Kidney (tissue), 14 donors: ENCODE measurements around the gene PRRC2C. TPM values are rescaled to one million over a fixed set of nuclear protein-coding genes. Genes with fewer than 3 reads are reported as not detected.
"Not testable (repeated sequence)": the region's sequence is repeated elsewhere in the genome, so short reads cannot be mapped to it uniquely, and the experiment has no call there.

Experiments used
- DNase-seq, 5 donors: peaks; one replicate each; pipeline ENCODE4 v3.0.0-alpha.2; 2013 to 2020
- FAIRE-seq: peaks from 2 replicates; lab custom pipeline; 2012; peaks lifted over from hg19 to GRCh38; lab: Jason Lieb, UNC
- H3K27ac ChIP-seq, 2 donors: one replicate each; pipeline ENCODE4 v1.7.0; 2013; ENCODE audit warnings: low read depth in 2 of 2, low read length in 2 of 2, inconsistent platforms in 1 of 2
- H3K27me3 ChIP-seq: one replicate; pipeline ENCODE4 v1.7.1; 2013; ENCODE audit warnings: low read length, inconsistent platforms; ENCODE audit not compliant: control insufficient read depth, insufficient read depth
- H3K36me3 ChIP-seq, 3 donors: one replicate each; pipeline versions ENCODE4 v1.7.0 to v1.7.1; 2013; ENCODE audit warnings: low read length in 3 of 3, control low read depth in 1 of 3, inconsistent platforms in 1 of 3; ENCODE audit not compliant: insufficient read depth in 3 of 3, control insufficient read depth in 2 of 3
- H3K4me1 ChIP-seq, 3 donors: one replicate each; pipeline versions ENCODE4 v1.7.0 to v1.7.1; 2013; ENCODE audit warnings: low read length in 3 of 3, inconsistent platforms in 1 of 3, low read depth in 1 of 3; ENCODE audit not compliant: control insufficient read depth in 2 of 3, insufficient read depth in 2 of 3
- H3K4me3 ChIP-seq, 3 donors: one replicate each; pipeline versions ENCODE4 v1.7.0 to v1.8.1; 2013; ENCODE audit warnings: low read length in 3 of 3, control low read depth in 1 of 3, inconsistent platforms in 1 of 3
- H3K9ac ChIP-seq, 3 donors: one replicate each; pipeline versions ENCODE4 v1.7.0 to v1.7.1; 2013; ENCODE audit warnings: low read length in 3 of 3, control low read depth in 1 of 3, inconsistent platforms in 1 of 3
- H3K9me3 ChIP-seq, 3 donors: one replicate each; pipeline versions ENCODE4 v1.7.0 to v1.7.1; 2013; ENCODE audit warnings: low read length in 3 of 3, control low read depth in 1 of 3, inconsistent platforms in 1 of 3; ENCODE audit not compliant: control insufficient read depth in 2 of 3, insufficient read depth in 1 of 3
- intact Hi-C: fragments of 100-400 bp; cut with DNase I; formaldehyde crosslinking; loops from one replicate; pipeline ENCODE4 v1.11.1; 2022
- polyA plus RNA-seq: library from polyadenylated mRNA; stranded (reverse); fragments of 350-450 nt; fragmentation: Illumina TruSeq; extraction: RNeasy Lipid Tissue Mini Kit (QIAGEN cat#74804); gene quantifications from one replicate; pipeline ENCODE4 v1.2.3, GENCODE V29; 2014; ENCODE audit warnings: low read depth, low replicate concordance; ENCODE audit not compliant: insufficient read depth
- total RNA-seq: library from RNA; stranded (reverse); fragmentation: NEBNext Ultra II Directional; extraction: Animal tissue kit (Norgen Biotek cat#: 25700); gene quantifications from one replicate; pipeline ENCODE4 v1.2.1, GENCODE V29; 2021
- TF ChIP-seq, protein P1 (sequence below): IDR thresholded peaks from 3 replicates; pipeline ENCODE4 v1.5.1; 2012; ENCODE audit warnings: mild to moderate bottlenecking, moderate library complexity, borderline replicate concordance; ENCODE audit not compliant: insufficient read depth; ENCODE audit errors: extremely low read depth
- donor health status: control.
- donor health status: control.
- donor health status: control.
- donor health status: control.
- donor health status: control.
- donor health status: DM: yes; HTN: yes; CAD: no.
- donor health status: Normal renal cell carcinoma (clear cell type).

Gene PRRC2C
- total and polyA plus RNA-seq, 2 donors from 2014 or later, result 28.1 to 152 TPM

DNA sequence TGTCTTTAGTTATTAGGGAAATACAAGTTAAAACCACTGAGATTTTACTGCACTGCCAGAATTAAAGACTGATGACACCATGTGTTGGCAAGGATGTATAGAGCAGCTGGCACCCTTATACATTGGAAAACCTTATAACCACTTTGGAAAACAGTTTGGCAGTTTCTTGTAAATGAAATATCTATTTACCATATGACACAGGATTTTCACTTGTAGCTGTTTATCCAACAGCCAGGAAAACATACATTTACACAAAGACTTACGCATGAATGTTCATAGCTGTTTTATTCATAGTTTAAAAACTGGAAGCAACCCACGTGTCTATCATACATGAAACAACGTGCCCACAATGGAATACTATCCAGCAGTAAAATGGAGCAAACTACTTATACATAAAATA is 45.3 kb downstream of the PRRC2C start:
- Histone ChIP-seq H3K9ac (no peak overlapping the region), H3K27me3 (no peaks in the 10 kb centered on the region), H3K36me3 (peaks cover 12 to 36% (median 27%) of the 10 kb centered on the region in 3 donors), H3K4me3 (no peak overlapping the region), H3K4me1 (no peaks in the 10 kb centered on the region), H3K27ac (no peak overlapping the region), H3K9me3 (no peaks in the 10 kb centered on the region)
- no peak for FAIRE-seq
- TF ChIP-seq, protein P1, sequence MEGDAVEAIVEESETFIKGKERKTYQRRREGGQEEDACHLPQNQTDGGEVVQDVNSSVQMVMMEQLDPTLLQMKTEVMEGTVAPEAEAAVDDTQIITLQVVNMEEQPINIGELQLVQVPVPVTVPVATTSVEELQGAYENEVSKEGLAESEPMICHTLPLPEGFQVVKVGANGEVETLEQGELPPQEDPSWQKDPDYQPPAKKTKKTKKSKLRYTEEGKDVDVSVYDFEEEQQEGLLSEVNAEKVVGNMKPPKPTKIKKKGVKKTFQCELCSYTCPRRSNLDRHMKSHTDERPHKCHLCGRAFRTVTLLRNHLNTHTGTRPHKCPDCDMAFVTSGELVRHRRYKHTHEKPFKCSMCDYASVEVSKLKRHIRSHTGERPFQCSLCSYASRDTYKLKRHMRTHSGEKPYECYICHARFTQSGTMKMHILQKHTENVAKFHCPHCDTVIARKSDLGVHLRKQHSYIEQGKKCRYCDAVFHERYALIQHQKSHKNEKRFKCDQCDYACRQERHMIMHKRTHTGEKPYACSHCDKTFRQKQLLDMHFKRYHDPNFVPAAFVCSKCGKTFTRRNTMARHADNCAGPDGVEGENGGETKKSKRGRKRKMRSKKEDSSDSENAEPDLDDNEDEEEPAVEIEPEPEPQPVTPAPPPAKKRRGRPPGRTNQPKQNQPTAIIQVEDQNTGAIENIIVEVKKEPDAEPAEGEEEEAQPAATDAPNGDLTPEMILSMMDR, result no peak
- intact Hi-C loops, result no loop called here
- DNase-seq, result no peak

DNA sequence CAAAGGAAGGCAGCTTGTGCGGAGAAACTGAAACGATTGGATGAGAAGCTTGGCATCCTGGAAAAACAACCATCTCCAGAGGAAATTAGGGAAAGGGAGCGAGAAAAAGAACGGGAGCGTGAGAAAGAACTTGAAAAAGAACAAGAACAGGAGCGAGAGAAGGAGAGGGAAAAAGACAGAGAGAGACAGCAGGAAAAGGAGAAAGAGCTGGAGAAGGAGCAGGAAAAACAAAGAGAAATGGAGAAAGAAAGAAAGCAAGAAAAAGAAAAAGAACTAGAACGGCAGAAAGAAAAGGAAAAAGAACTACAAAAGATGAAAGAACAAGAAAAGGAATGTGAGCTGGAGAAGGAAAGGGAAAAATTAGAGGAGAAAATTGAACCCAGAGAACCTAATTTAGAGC is 47.2 kb downstream of the PRRC2C start:
- Histone ChIP-seq H3K9ac (no peak overlapping the region), H3K27me3 (no peaks in the 10 kb centered on the region), H3K4me1 (no peaks in the 10 kb centered on the region), H3K27ac (no peak overlapping the region), H3K36me3 (peaks cover 14 to 54% (median 34%) of the 10 kb centered on the region in 3 donors), H3K4me3 (no peak overlapping the region), H3K9me3 (no peaks in the 10 kb centered on the region)
- no peak for FAIRE-seq
- no peak for DNase-seq
- TF ChIP-seq, protein P1, result no peak
- intact Hi-C loops, result no loop called here

DNA sequence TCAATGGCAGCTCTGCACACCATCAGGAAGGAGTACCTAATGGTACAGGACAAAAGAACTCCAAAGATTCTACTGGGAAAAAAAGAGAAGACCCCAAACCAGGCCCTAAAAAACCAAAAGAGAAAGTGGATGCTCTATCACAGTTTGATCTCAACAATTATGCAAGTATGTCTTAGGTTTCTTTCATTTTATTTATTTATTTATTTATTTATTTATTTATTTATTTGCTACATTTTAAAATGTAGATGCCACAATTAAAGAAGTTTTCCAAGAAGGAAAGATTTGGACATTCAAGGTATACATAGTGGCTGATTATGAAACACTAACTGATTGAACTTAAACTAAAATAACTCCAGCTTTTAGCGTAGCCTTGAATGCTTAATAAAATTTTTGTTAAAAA is 60.2 kb downstream of the PRRC2C start:
- H3K36me3 ChIP-seq, result peaks cover 17 to 46% (median 24%) of the 10 kb centered on the region in 3 donors
- H3K4me1 ChIP-seq, result no peaks in the 10 kb centered on the region
- no peak overlapping the region for H3K9ac ChIP-seq
- no peaks in the 10 kb centered on the region for H3K27me3 ChIP-seq
- FAIRE-seq (no peak), DNase-seq (no peak)
- no peak overlapping the region for H3K27ac ChIP-seq
- TF ChIP-seq, protein P1, result no peak
- intact Hi-C loops, result no loop called here
- H3K4me3 ChIP-seq, result no peak overlapping the region
- H3K9me3 ChIP-seq, result no peaks in the 10 kb centered on the region

DNA sequence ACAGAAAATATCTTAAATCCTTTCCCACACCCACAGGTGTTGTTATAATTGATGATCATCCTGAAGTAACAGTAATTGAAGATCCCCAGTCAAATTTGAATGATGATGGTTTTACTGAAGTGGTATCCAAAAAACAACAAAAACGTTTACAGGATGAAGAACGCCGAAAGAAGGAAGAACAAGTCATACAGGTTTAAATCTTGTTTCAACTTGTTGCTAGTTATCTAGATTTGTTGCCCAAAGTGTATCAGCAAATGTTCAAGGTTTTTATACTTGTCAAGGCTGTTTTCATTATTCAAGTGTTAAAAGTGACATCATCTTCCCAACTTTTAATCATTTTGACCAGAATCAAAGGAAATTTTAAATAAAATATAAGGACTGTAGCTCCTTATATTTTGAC is 64.7 kb downstream of the PRRC2C start:
- intact Hi-C loops, result no loop called here
- no peak overlapping the region for H3K4me3 ChIP-seq
- TF ChIP-seq, protein P1, result no peak
- H3K27ac ChIP-seq, result no peak overlapping the region
- H3K36me3 ChIP-seq, result peaks cover 2 to 20% (median 4%) of the 10 kb centered on the region in 3 donors
- no peaks in the 10 kb centered on the region for H3K9me3 ChIP-seq
- H3K27me3 ChIP-seq, result no peaks in the 10 kb centered on the region
- H3K4me1 ChIP-seq, result no peaks in the 10 kb centered on the region
- FAIRE-seq (no peak), DNase-seq (no peak)
- no peak overlapping the region for H3K9ac ChIP-seq

DNA sequence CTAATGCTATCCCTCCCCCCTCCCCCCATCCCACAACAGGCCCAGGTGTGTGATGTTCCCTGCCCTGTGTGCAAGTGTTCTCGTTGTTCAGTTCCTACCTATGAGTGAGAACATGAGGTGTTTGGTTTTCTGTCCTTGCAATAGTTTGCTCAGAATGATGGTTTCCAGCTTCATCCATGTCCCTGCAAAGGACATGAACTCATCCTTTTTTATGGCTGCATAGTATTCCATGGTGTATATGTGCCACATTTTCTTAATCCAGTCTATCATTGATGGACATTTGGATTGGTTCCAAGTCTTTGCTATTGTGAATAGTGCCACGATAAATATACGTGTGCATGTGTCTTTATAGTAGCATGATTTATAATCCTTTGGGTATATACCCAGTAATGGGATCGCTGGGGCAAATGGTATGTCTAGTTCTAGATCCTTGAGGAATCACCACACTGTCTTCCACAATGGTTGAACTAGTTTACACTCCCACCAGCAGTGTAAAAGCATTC is 65.3 kb downstream of the PRRC2C start:
- H3K4me3 ChIP-seq, H3K9me3 ChIP-seq, H3K27ac ChIP-seq, DNase-seq, H3K4me1 ChIP-seq, H3K27me3 ChIP-seq, H3K9ac ChIP-seq, FAIRE-seq, intact Hi-C loops: not testable (repeated sequence)
- H3K36me3 ChIP-seq, result peaks cover 2 to 20% (median 4%) of the 10 kb centered on the region in 3 donors
